KMS-11 (cell line): ENCODE measurements around the gene LOXL3.

Experiments used
- H2AFZ ChIP-seq: fragments of 200-600 bp; sonication (generic); 2 replicates; pipeline ENCODE4 v1.6.1; 2016; ENCODE audit warnings: antibody characterized with exemption, mixed run types, low read depth
- H3K27ac ChIP-seq: fragments of 200-600 bp; sonication (generic); 2 replicates; pipeline ENCODE4 v1.6.1; 2016; ENCODE audit warnings: mild to moderate bottlenecking, mixed run types
- H3K27me3 ChIP-seq: fragments of 200-600 bp; sonication (generic); 2 replicates; pipeline ENCODE4 v1.6.1; 2017; ENCODE audit warnings: mild to moderate bottlenecking, low read depth, mixed run types, moderate library complexity; ENCODE audit not compliant: insufficient read depth
- H3K36me3 ChIP-seq: fragments of 200-600 bp; sonication (generic); 2 replicates; pipeline ENCODE4 v1.6.1; 2017; ENCODE audit warnings: mild to moderate bottlenecking, mixed run types; ENCODE audit not compliant: insufficient read depth
- H3K4me1 ChIP-seq: fragments of 200-600 bp; sonication (generic); 2 replicates; pipeline ENCODE4 v1.6.1; 2016; ENCODE audit warnings: mild to moderate bottlenecking, low read depth, mixed run types; ENCODE audit not compliant: poor library complexity, severe bottlenecking
- H3K4me2 ChIP-seq: fragments of 200-600 bp; sonication (generic); 2 replicates; pipeline ENCODE4 v1.7.0; 2016; ENCODE audit warnings: mild to moderate bottlenecking, mixed run types
- H3K4me3 ChIP-seq: fragments of 200-600 bp; sonication (generic); IDR thresholded peaks from 2 replicates; pipeline ENCODE4 v1.6.1; 2017; ENCODE audit warnings: low read depth, low read length, mixed read lengths; ENCODE audit not compliant: insufficient read depth
- H3K79me2 ChIP-seq: fragments of 200-600 bp; sonication (generic); 2 replicates; pipeline ENCODE4 v1.6.1; 2016; ENCODE audit warnings: low read depth, mixed run types; ENCODE audit not compliant: insufficient read depth
- H3K9ac ChIP-seq: fragments of 200-600 bp; sonication (generic); 2 replicates; pipeline ENCODE4 v1.6.1; 2016; ENCODE audit warnings: mild to moderate bottlenecking, mixed run types
- H4K20me1 ChIP-seq: fragments of 200-600 bp; sonication (generic); 2 replicates; pipeline ENCODE4 v1.6.1; 2016; ENCODE audit warnings: mild to moderate bottlenecking, mixed run types; ENCODE audit not compliant: insufficient read depth
- CTCF ChIP-seq: fragments of 200-600 bp; sonication (generic); conservative IDR thresholded peaks from 2 replicates; pipeline ENCODE4 v1.6.1; 2017; ENCODE audit warnings: low read depth, mild to moderate bottlenecking, antibody characterized with exemption, low read length, moderate library complexity, mixed read lengths

LOXL3 gene, protein sequence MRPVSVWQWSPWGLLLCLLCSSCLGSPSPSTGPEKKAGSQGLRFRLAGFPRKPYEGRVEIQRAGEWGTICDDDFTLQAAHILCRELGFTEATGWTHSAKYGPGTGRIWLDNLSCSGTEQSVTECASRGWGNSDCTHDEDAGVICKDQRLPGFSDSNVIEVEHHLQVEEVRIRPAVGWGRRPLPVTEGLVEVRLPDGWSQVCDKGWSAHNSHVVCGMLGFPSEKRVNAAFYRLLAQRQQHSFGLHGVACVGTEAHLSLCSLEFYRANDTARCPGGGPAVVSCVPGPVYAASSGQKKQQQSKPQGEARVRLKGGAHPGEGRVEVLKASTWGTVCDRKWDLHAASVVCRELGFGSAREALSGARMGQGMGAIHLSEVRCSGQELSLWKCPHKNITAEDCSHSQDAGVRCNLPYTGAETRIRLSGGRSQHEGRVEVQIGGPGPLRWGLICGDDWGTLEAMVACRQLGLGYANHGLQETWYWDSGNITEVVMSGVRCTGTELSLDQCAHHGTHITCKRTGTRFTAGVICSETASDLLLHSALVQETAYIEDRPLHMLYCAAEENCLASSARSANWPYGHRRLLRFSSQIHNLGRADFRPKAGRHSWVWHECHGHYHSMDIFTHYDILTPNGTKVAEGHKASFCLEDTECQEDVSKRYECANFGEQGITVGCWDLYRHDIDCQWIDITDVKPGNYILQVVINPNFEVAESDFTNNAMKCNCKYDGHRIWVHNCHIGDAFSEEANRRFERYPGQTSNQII

DNA sequence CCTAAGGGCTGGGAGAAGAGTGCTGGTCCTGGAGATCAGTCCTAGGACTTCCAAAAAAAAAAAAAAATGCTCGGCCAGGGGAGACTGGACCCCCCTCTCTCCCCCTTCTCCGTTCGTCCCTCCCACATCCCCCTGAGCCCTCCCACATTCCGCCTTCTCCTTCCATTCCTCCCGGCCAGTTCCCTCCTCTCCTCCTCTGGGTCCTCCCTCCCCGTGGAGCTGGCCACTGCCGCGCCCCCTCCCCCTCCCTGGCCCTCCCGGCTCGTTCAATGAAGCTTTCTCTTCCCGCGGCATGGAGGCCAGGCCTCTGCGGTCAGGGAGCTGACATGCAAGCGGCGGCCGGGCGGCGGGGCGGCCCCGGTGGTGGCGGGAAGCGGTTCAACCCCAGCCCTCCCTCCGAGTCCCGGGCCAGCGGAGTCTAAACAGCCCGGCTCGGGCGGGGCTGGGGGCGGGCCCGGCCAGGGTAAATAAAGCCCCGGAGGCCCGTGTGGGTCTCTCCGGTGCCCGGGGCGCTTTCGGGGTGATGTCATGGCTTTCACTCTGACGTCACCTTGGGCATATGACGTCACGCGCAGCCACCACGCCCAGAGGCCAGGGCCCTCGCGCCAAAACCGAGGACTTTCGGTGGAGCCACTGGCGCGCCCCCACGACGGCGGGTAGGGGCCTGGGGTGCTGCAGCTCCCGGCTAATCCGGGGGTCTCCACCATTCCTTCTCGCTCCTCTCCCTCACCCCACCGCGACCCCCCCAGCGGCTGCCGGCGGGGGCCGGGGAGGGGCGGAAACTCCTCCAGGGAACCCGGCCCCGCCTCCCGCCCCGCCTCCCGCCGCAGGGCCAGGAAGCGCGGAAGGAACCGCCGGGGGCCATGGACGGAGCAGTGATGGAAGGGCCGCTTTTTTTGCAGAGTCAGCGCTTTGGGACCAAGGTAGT is at the start of gene LOXL3, which contains the start of gene DOK1:
Gene LOXL3, minus strand, starts transcription at position 51 of the 928 bp plus-strand sequence. CDS start 1,308 bp downstream, outside the sequence.
Gene DOK1, plus strand, starts transcription at position 829 of the 928 bp plus-strand sequence. Its CDS starts 35 bp downstream, at position 864.
- peaks cover 13% of the 10 kb centered on the region for H3K4me1 ChIP-seq
- peak within 1 kb of the TSS; percentile 79 for H3K27ac ChIP-seq
- peak within 1 kb of the TSS; percentile 95 for H3K4me3 ChIP-seq
- H3K9ac ChIP-seq: peak within 1 kb of the TSS; percentile 96
- no peaks in the 10 kb centered on the region for H3K79me2 ChIP-seq
- peak within 1 kb of the TSS; percentile 93 for H3K4me2 ChIP-seq
- no peaks in the 10 kb centered on the region for H3K36me3 ChIP-seq
- no peak for TF ChIP-seq CTCF
- H4K20me1 ChIP-seq: no peaks in the 10 kb centered on the region
- H3K27me3 ChIP-seq: peaks cover 3% of the 10 kb centered on the region; the same call in 1 of the 2 replicates
- peak within 1 kb of the TSS; percentile 98 for H2AFZ ChIP-seq

DNA sequence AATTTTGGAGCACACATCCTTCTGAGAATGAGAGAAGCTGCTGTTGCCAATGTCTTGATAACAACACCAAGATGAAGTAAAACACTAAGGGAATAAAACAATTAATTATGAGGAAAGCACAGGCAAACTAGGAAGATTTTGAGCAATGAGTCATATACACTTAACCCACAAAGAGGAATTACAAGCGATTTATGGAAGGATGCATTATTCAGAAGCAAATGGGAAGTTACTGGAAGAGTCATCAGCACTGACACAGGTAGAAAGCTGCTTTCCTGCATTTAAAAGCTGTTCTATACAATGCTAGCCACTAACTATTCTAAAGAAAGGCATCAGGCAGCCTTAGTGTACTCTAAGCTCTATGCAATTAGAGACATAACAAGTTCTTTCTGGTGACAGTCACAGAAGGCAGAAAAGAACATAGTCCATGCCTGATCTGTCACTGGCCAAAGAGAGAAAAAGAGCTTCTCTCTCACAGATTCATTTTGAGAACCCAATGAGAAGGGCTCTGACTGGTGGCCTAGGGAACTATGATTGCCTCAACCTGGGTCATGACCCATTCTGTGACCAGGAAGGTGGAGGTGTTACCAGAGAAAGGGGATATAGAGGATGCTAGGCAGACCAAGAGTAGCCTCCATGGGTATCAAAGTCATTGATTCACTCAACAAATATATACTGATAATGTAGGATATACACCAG is 49.0 kb upstream of the LOXL3 start:
- Histone ChIP-seq H4K20me1 (no peaks in the 10 kb centered on the region), H3K4me1 (no peaks in the 10 kb centered on the region), H3K36me3 (no peaks in the 10 kb centered on the region), H2AFZ (no peak overlapping the region), H3K27ac (no peak overlapping the region), H3K4me3 (no peak overlapping the region), H3K4me2 (no peak overlapping the region), H3K79me2 (no peaks in the 10 kb centered on the region), H3K9ac (no peak overlapping the region), H3K27me3 (no peaks in the 10 kb centered on the region)
- TF ChIP-seq CTCF: no peak

GRCh38 chr2:74599676-74600075 is 45.9 kb upstream of the LOXL3 start:
- TF ChIP-seq CTCF: no peak
- Histone ChIP-seq H2AFZ (no peak overlapping the region), H3K4me1 (no peaks in the 10 kb centered on the region), H3K79me2 (no peaks in the 10 kb centered on the region), H3K27ac (no peak overlapping the region), H3K4me2 (no peak overlapping the region), H3K36me3 (no peaks in the 10 kb centered on the region), H3K9ac (no peak overlapping the region), H3K4me3 (no peak overlapping the region), H4K20me1 (no peaks in the 10 kb centered on the region), H3K27me3 (no peaks in the 10 kb centered on the region)
